Amniotic epithelial cell (primary cell): ENCODE measurements around the gene KLF11.

ENCODE experiments used
- DNase-seq: peaks from one replicate; pipeline ENCODE4 v3.0.0-alpha.2; 2010; ENCODE audit warnings: low read depth

KLF11 gene

DNA sequence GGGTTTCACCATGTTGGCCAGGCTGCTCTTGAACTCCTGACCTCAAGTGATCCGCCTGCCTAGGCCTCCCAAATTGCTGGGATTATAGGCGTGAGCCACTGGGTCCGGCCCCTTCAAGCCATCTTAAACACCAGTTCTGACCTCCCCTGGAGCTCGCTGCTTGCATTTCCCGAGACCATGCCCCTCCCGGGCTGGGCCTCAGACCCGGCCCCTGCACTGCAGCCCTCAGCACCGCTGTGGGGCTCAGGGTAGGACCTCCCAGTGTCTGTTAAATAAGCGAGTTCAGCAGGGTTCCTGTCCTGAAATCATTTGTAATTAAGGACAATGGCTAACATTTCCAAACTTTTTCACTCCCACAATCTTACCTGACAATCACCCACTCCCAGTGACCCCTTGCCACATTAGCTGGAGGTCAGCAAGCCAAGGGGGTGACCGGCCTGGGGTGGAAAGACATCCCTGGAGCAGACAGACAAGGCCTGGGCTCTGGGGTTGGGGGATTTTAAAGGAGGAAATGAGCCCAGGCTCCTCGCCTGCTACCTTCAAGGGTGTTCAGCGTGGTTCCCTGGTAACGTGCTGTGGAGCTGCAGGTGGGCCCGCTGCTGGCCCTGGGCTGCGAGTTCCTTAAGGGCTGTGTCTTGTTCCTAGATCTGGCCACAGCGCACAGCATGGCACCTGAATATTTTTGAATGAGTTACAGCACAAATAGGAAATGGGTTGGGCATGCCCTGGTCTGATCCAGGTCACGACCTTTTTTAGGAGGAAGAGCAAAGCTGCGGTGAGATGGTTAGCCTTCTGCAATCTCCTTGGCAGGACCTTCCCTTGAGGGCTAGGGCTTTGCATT is 21.8 kb downstream of the KLF11 start:
- DNase-seq = no peak

- no peak for DNase-seq
These were observed 22.4 kb downstream of the KLF11 start for GRCh38 chr2:10065773-10066055.

DNA sequence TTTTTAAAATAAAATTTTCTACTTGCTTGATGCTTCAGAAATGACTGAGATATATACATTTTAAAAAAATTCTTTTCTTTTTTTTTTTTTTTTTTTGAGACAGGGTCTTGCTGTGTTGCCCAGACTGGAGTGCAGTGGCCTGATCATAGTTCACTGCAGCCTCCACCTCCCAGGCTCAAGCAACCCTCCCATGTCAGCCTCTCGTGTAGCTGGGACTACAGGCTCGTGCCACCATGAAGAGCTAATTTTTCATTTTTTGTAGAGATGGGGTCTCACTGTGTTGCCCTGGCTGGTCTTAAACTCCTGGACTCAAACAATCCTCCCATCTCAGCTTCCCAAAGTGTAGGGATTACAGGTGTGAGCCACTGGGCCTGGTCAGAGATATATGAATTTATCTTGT is 24.0 kb downstream of the KLF11 start:
- no peak for DNase-seq

- DNase-seq = no peak
These were observed 24.5 kb downstream of the KLF11 start for GRCh38 chr2:10067881-10068280.

- DNase-seq = no peak
These were observed 27.8 kb downstream of the KLF11 start for GRCh38 chr2:10071176-10071575.

- no peak for DNase-seq
These were observed 28.2 kb downstream of the KLF11 start for GRCh38 chr2:10071595-10071994.

DNA sequence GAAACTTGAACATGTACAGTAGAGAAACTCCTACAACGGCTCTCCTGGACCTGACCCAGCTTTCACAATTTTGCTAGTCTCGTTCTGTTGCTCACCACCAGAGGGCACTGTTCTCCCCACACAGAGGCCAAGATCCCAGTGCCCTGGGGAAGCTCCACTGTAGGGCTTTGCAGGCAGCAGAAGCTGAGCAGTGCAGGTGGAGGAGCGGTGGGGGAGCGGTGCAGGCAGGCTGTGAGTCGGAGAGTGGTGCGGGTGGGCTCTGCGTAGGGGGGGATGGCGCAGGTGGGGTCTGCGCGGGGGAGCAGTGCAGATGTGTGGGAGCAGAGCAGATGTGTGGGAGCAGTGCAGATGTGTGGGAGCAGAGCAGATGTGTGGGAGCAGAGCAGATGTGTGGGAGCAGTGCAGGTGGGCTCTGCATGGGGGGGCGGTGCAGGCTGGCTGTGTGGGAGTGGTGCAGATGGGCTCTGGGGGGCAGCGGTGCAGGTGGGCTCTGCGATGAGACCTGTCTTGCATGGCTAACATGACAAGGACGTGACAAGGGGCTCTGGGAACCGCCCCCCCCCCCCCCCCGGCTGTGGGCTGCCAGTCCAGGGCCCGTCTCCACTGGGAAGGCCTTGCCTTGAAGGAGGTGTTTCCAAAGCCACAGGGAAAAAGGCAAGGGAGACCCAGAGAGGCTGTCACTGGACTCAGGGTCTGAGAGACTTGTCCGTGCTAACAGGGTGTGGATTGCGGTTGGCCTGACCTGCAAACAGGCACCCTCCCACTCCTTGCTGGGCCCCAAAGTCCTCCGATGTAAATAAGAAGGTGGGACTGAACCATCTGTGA is 29.5 kb downstream of the KLF11 start:
- DNase-seq = peak; percentile 81

- no peak for DNase-seq
These were observed 30.4 kb downstream of the KLF11 start for GRCh38 chr2:10073706-10074105.

GRCh38 chr2:10075101-10075500 is 31.8 kb downstream of the KLF11 start:
- no peak for DNase-seq

- DNase-seq = no peak
These were observed 32.3 kb downstream of the KLF11 start for GRCh38 chr2:10075571-10076209.

DNA sequence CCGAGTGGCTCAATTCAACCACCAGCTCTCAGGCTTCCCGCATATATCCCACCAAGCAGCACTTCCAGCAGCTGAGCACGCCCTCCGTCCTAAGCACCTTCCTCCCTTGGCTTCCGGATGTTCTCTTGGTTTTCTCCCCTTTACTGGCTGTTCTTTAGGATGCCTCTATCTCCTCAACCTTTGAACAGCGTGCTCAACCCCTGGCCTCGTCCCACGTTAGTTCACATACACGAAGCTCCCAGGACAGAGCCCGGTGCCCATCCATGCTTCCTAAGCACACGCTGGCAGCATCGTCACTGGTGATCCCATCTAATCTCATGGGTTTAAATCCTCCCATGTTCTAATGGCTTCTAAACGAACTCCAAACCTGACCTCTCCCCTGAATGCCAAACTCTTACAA is 33.2 kb downstream of the KLF11 start:
- DNase-seq = no peak

DNA sequence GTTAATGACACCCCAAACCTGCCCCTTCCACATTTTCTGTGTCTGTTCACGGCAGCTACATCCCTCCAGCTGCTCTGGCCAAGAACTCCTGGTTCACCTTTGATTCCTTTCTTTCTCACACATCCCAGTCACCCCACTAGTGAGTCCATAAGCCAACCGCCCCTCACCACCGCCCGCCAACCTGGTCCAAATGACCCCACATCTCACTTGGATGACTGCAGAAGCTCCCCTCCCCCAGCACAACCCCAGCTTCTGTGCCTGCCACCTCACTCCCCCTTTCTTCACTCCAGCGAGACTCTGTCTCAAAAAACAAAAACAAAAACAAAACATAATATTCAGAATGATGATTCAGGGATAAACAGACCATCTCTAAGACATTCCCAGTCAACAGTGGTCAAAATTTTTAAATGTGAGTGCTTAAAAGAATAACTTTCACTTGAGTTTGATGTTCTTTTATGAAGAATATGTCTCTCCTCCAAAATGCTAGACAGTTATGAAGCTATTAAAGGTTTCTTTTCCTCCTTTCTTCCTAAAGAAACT is 33.7 kb downstream of the KLF11 start:
- DNase-seq = no peak

GRCh38 chr2:10078001-10078400 is 34.7 kb downstream of the KLF11 start:
- no peak for DNase-seq

- no peak for DNase-seq
These were observed 35.4 kb downstream of the KLF11 start for GRCh38 chr2:10078704-10079265.

- peak; percentile 38 for DNase-seq
These were observed 36.0 kb downstream of the KLF11 start for GRCh38 chr2:10079266-10079869.

DNA sequence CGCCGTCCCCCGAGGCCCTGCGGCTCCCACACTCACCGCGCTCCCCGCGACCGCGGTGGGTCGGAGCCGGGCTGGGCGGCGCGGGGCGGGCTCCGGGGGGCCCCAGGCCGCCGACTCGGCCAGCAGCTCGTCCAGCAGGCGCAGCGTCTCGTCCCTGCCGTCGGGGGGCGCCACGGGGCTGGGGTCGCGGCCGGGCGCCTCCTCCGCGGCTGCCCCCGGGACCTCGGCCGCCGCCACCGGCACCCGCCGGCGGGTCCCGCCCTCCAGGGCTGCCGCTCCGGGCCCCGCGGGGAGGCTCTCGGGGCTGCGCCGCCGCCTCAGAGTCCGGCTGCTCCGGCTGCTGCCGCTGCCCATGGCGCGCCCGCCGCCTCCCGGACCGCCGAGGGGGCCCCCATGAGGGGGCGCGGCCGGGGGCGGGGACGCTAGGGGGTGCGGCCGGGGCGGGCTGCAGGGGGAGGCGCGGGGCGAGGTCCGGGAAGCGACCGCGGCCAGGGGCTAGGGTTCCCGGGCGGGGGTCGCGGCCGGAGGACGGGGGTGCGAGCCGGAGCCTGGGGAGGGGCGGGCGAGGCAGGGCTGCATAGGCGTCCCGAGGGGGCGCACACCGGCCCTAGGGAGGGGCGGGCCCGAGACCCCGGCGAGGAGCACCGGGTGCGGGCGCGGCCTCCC is 36.7 kb downstream of the KLF11 start, which contains the start of gene CYS1:
TSS of gene CYS1 (minus strand) at position 542 of the 666 bp plus-strand sequence. CDS start at position 354, 188 bp downstream.
- DNase-seq = no peak

GRCh38 chr2:10080536-10081304 is 37.4 kb downstream of the KLF11 start:
- DNase-seq = no peak

GRCh38 chr2:10083046-10083445 is 39.7 kb downstream of the KLF11 start:
- DNase-seq = no peak

- no peak for DNase-seq
These were observed 40.4 kb downstream of the KLF11 start for GRCh38 chr2:10083692-10084211.

GRCh38 chr2:10084223-10084865 is 41.0 kb downstream of the KLF11 start:
- DNase-seq = no peak
